Measurements from ENCODE around the gene CFAP65.

The CFAP65 gene

DNA sequence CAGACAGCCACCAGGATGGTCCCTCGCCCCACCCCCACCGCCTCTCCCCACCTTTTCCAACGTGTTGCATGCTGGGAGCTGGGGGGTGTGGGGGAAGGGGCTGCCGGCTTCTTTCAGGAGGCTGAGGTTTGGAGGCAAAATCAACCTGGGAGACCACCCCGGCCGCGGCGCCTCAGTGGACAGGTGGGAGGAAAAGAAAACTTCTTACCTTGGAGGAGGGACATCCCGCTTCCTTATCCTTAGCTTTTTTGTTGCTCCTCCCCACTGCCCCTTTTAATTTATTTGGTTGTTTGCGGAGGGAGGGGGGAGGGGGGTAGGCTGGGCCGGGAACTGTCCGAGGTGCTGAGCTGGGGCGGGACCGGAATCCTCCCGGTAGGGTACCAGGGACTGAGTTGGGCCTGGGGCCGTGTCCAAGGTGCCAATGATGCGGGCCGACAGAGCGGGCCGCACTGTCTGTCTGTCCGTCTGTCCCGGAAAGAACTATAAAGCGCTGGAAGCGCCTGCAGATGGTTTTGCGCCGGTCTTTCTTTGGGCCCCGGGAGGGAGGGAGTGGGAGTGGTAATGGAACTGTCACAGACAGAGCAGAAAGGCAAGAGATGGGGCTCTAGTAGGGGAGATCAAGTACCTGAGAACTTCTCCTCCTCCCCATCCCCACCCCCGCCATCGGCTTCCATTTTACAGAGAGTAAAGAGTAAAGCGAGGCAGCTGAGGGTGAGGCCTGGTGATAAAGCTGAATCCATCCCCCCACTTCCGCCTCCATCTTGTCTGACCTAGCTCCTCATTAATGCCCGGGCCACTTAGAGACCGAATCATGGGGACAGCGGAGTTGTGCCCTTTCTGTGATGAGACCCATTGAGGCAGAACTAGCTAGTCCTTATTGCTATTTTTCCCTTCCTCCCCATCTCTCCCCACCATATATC, 79.4 kb downstream of the CFAP65 start:
- FAIRE-seq: no peak

DNA sequence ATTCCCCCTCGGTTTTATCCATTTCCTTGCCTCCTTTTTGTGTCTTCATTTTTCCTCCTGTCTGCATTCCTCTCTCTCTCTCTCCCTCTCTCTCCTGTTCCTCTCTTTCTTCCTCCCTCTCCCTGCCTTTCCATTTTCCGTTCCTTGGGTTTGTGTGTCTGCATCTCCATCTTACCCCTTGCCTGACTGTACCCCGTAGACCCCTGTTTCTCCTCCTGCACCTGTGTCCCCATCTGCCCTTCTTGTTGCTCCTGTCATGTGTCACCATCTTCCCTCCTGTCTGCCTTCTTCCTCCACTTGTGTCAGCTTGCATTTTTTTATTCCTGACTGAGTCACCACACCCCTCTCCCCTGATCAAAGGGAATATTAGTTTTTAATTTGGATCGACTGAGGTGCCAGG, 80.1 kb downstream of the CFAP65 start:
- FAIRE-seq: no peak

DNA sequence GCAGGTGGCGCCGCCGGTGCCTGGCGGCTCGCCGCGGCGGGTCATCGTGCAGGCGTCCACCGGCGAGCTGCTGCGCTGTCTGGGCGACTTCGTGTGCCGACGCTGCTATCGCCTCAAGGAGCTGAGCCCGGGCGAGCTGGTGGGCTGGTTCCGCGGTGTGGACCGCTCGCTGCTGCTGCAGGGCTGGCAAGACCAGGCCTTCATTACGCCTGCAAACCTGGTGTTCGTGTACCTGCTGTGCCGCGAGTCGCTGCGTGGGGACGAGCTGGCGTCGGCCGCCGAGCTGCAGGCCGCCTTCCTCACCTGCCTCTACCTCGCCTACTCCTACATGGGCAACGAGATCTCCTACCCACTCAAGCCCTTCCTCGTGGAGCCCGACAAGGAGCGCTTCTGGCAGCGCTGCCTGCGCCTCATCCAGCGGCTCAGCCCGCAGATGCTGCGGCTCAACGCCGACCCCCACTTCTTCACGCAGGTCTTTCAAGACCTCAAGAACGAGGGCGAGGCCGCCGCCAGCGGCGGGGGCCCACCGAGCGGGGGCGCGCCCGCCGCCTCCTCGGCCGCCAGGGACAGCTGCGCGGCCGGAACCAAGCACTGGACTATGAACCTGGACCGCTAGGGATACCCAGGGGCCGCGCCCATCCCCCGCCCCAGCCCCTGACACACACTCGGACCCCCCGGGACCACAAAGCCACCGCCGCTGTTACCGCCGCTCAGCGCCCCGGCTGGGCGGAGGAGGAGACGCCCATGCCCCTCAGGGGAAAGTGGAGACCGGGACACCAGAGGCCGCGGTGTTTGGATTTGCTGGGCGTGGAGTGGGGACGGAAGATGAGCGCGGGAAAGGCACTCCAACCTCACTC, 80.8 kb downstream of the CFAP65 start:
- no peak for FAIRE-seq

DNA sequence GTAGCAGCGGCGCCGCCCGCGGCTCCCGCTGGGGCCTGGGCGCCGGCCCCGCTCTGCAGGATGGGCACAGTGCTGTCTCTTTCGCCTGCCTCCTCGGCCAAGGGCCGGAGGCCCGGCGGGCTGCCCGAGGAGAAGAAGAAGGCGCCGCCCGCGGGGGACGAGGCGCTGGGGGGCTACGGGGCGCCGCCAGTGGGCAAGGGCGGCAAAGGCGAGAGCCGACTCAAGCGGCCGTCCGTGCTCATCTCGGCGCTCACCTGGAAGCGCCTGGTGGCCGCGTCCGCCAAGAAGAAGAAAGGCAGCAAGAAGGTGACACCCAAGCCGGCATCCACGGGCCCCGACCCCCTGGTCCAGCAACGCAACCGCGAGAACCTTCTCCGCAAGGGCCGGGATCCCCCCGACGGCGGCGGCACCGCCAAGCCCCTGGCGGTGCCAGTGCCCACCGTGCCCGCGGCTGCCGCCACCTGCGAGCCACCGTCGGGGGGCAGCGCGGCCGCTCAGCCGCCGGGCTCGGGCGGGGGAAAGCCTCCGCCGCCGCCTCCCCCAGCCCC, 81.5 kb downstream of the CFAP65 start:
- no peak for FAIRE-seq

DNA sequence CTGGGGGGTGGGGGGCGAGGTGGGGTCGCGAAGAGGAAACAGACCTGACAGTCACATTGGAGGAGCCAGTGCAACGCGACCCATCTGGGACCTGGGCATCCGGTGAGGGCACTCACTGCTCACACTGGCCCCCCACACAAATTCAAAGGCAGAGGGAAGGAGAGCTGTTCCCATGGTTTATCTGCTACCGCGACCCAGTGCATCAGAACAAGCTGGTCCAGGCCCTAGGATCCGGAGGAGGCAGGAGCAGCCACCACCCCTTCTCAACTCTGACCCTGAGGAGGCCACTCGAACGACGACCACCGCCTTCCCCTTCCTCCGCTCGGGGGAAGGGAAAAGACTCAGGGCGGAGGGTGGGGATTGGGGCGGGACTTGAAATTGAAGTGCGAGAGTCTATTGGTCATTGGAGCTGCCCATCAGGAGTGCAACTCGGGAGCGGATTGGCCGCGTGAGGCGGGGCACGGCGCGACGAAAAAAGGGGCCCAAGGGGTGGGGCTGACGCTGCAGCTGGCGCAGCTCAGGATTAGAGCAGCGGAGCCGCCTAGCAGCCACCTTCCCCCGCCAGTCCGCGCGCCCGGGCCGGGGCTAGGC, 82.1 kb downstream of the CFAP65 start, which contains the start of gene CDK5R2:
CDK5R2 (plus strand) TSS at position 526 of the 591 bp plus-strand sequence. CDS start 155 bp downstream, outside the sequence.
- FAIRE-seq: peak; percentile 56

DNA sequence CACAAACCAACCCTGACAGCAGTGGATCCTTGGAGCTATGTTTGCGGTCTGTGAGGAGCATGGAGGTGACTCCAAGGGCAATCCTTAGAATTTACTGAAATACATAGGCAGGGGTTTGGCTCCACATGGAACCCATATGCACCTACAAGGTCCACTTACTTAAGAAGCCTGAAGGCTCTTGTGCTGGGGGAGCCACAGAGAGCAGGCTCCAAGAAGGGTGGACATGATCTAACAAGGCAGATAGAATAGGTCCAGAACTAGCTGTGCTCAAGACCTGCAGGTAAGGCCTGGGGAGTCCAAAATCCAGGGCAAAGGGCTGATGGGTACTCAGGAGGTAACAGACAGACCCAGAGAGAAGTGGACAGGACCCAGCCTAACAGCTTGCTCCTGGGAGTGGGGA, 83.0 kb downstream of the CFAP65 start:
- FAIRE-seq: no peak

DNA sequence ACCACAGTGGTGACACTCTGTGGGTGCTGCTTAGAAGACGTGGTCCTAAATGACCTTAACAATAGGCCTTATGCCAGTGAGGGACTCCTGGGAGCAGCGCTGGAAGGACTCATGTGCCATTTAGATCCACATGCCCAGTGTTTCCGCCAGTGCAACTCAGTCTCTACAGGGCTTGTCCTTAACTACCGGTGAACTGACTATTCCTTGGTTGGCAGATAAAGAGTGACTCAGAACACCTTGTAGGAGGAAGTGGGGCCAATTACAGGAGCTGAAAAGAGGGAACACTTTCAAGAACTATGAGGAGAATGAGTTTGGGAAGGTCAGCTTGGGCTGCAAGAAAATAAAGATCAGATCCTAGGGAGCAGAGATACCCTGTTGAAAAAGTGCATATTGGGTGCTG, 83.6 kb downstream of the CFAP65 start:
- FAIRE-seq: no peak

DNA sequence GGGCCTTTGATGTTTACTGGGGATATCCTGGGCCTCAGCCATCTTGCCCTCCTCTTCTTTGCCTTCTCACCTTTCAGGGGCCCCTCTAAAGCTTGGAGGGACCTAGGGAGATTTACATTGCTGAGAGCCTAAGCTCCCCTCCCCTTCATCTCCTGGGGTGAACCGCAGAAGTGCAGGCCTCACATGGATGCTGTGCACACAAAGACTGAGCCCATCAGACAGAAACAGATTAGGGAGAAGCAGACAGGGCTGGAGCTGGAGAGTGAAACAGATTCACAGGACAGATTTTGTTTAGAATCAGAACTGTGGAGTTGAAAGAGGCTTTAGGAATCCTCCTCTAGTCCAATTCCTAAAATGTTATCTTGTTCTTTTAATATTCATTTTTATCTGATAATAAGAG, 85.3 kb downstream of the CFAP65 start:
- FAIRE-seq: no peak

DNA sequence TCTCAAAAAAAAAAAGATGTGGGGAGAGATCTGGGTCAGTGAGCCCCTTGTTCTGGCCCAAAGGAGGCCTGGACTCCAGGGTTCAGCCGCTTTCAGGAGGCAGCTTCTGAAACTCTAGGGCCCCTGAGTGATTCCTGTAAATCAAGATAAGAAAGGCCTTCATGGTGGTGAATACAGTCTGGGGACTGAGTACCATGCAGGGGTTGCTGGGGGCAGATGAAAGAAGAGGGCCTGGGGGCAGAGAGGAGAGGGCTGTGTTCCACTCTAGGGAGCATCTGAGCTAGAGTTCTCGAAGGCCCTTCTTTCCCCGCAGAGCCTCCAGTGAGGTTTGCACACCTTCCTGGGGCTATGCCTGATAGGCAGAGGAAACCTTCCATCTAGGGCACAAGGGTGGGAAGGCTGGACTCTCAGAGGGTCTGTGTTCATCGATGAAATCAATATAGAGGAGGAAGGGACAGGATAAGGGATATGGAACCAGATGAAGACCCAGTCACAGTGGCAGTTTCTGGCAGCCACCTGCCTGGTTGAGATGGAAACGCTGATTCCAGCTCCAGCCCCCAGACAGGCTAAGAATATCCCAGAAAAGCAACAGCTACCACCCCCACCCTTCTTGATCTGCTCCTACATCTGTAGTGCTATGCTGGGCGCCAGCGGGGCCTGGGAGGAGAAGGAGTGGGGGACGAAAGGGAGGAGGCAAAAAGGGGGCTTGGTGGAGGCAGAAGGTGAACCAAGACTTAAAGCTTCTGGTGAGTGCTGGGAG, 86.6 kb downstream of the CFAP65 start:
- FAIRE-seq: no peak

DNA sequence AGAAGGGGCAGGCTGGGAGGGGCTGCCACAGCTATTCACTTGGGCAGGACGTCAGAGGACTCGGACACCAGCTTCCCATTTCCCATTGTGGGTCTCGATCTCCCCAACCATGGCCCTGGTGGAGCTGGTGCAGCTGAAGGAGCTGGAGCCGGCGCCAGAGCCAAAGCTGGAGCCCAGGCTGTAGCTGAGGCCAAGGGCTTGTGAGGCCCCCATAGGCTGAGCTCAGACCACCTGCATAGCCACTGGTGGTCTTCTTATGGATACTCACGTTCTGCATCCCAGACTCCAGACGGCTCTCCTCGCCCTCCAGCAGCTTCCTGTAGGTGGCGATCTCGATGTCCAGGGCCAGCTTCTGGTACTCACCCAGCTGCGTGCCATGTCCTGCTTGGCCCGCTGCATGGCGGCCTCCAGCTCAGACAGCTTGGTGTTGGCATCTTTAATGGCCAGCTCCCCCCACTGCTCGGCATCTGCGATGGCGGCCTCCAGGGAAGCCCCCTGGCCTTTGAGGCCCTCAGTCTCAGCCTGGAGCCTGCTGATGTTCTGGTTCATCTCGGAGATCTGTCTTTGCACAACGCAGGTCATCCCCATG, 87.9 kb downstream of the CFAP65 start:
- FAIRE-seq: no peak
